NCI-H460 (cell line): ENCODE results near the gene TSPAN13. TPM values are rescaled to one million over a fixed set of nuclear protein-coding genes. Genes with fewer than 3 reads are reported as not detected.
"Not testable (repeated sequence)": the region's sequence is repeated elsewhere in the genome, so short reads cannot be mapped to it uniquely, and the experiment has no call there.

Source experiments
- DNase-seq: peaks from one replicate; pipeline ENCODE4 v3.0.0-alpha.2; 2016; ENCODE audit warnings: low read depth; ENCODE audit errors: extremely low read depth
- total RNA-seq: library from RNA; depleted of rRNA; stranded (reverse); fragments of >200 nt; shearing (Covaris generic); gene quantifications from 2 replicates; pipeline ENCODE4 v1.2.3, GENCODE V29; 2014

TSPAN13 gene
- total RNA-seq, 1 experiment from 2014 or later = 37.3 TPM

DNA sequence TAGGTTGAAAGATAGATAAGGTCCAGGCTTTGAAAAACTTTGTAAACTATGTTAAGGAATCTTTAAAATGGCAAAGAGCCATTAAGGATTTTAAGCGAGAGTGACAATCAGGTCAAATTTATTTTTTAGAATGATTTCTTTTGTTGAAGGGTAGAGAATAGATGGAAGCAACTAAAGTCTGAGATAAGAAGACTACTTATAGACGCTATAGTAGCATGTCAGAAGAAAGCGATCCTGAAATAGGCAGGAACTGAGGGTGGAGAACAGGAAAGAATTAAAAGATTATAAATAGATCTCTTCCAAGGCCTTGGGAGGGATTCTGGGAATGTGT lies 13.0 kb upstream of the TSPAN13 start:
- no peak for DNase-seq

DNA sequence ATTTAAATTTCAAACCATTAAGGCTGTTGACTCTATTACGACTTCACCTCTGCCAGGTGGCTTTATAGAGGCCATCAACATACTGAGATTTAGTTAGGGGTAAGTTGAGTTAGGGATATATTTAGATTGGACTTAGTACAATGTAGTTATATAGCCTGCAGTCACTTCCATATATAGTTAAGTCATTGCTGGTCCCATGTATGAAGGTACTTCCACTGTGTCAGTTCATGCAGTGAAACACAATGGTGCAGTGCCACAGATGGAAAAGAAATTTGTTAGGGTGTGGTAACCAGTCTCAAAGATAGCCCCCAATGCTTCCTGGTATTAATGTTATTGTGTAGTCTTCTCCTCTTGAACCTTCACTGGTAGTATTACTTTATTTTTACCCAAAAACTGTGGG lies 12.6 kb upstream of the TSPAN13 start:
- no peak for DNase-seq

GRCh38 chr7:16741676-16742075 lies 11.9 kb upstream of the TSPAN13 start:
- DNase-seq = no peak

GRCh38 chr7:16742547-16742946 lies 11.0 kb upstream of the TSPAN13 start:
- DNase-seq = no peak

DNA sequence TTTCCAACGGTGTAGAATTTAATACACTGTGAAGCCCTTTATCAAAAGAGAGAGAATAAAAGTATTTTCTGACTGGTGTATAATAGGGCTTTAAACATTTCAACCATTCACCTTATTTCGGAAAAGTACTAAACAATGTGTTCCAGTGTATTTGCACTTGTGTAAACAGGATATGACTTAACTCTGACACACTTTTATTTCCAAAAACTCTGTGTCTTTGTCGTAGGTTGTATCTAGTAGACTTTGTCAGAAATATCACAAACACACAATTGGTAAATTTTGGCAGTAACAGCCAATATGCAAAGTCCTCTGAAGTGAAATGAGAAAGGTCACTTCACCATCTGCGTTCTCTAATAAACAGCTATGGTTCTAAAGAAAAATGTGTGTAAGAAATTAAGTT lies 10.3 kb upstream of the TSPAN13 start:
- DNase-seq = no peak

DNA sequence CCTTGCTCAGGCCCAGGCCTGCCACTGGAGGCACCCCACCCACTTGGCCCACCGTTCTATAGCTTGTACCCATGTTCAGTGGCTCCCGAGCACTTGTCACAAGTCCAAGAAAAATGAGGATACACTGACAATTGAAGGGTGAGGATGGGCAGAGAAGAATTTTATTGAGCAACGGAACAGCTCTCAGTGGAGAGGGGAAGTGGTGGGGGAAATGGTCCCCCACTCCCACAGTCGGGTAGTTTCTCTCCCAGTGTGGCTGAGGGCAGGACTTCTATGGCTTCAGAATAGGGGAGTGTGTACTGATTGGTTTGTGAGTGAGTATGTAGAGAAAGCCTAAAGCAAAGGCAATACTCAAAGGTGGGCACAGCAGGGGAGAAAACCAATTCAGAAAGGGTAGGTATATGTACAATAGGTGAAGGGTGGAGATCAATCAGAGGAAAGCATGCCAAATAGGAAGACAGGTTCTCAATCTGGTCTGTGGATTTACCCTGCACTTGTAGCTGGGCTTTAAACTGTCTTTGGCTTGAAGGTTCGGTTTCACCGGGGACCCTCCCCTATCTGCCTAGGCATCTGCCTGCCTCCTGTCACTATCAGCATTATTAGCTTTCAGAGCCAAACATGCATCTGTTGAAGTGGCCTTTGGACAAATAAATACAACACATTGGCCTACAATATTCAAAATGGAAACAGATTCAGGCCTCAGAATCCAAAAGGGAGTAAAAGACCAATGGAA lies 8.9 kb upstream of the TSPAN13 start:
- DNase-seq = no peak

DNA sequence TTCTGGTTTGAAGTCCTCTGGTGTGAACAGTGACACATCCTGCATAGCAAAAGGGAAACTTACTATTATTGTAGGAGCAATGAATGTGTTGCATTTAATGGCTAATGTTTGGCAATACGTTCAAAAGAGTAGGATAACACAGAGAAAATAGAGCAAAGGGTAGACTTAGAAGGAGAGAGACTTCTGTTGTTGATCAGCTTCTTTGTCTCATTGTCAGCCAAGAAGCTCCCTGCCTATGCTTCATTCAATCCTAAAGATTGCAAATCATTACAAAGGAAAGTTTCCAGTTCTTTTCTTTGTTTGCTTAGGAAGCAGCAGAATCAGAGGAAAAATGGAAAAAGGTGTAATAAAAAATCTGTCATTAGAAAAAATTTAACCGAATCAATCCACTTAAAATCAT lies 7.9 kb upstream of the TSPAN13 start:
- no peak for DNase-seq

- DNase-seq = no peak
Observed at GRCh38 chr7:16747102-16747501, 6.5 kb upstream of the TSPAN13 start.

DNA sequence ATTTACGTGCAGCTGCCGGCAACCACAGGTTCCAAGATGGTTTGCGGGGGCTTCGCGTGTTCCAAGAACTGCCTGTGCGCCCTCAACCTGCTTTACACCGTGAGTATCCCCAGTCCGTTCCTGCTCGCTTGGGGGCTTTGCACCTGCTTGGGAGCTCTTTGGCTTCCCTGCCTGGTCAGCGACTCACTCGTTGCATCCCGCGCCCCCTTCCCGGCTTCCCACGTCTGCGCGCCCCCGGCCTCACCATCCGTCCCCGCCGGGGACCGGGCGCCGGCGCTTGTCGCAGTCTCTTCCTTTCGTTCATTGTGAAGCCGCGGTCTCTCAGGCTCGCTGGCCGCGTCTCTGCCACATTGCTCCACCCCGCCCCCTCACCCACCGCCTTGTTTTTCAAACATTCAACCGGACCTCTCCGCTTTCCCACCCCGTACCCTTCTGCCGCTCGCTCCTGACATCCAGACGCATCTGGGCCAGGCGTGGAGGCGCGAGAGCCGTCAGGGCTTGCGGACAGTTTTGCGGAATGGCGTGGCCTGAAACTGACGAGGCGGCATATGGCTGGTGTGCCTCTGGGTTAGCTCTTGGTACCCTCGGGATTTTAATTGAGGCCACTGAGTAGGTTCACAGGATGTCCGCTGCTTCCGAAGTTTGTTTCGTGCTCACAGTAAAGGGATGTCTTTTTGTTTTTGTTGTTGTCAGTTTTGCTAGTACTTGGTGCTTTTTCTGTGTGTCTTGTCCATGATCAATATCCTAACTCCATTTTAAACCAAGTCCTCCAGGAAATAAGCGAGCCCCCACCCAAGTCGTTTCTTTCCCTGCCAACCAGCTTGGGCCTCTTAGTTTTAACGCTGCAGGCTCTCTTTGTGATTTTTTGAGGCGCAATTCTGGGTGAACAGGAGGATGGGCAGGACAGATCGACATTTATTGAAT lies 639 bp downstream of the TSPAN13 start:
- no peak for DNase-seq

GRCh38 chr7:16754856-16755317 lies 1.3 kb downstream of the TSPAN13 start:
- DNase-seq = no peak

- no peak for DNase-seq
Observed at GRCh38 chr7:16755397-16755796, 1.8 kb downstream of the TSPAN13 start.

DNA sequence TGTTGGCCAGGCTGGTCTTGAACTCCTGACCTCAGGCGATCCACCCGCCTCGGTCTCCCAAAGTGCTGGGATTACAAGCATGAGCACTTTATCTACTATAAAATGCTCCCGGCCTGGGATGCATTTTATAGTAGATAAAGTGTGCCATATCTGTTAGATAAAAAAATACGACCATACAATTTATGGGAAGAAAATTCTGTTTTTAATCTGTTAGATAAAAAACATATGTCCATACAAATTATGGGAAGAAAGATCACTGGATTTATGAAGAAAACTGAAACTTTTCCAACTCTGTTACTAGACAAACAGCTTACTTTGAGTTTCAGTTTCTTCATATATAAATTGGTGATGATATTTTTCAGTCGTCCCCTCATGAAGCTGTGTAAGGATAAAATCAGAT lies 4.5 kb downstream of the TSPAN13 start:
- DNase-seq = no peak

DNA sequence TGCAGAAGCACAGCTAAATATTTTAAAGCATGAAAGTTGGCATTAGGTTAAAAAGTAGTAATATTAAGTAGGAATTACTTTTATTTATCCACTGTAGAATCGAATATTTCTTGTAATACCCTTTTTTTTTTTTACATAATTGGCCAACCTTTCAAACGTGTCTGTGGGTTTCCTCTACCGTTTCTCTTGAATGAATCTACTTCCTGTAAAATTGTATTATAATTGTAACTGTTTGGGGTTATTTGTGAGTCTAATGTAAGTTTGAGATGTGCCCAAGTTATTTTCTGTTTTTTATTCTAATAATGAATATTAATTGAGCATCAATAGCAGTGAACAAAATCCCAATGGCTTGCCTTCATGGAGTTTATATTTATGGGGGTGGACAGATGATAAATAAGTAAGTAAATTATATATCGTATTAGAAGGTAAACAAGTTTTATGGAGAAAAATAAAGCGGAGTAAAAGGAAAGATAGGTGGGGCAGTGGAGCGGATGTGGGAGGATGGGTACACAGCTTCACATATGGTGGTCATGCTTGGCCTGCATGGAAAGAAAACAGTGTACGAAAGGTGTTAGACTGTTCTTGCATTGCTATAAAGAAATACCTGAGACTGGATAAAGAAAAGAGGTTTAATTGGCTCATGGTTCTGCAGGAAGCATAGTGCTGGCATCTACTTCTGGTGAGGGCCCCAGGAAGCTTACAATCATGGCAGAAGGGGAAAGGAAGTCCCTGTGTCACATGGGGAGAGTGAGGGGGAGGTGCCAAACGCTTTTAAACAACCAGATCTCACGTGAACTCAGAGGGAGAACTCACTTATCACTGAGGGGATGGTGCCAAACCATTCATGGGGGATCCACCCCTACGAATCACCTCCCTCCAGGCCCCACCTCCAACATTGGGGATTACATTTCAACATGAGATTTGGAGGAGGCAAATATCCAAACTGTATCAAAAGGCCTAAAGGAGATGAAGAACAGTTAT lies 5.4 kb downstream of the TSPAN13 start:
- no peak for DNase-seq

- DNase-seq = no peak
Observed at GRCh38 chr7:16759840-16760239, 6.3 kb downstream of the TSPAN13 start.

- DNase-seq = no peak
Observed at GRCh38 chr7:16762177-16762576, 8.6 kb downstream of the TSPAN13 start.

DNA sequence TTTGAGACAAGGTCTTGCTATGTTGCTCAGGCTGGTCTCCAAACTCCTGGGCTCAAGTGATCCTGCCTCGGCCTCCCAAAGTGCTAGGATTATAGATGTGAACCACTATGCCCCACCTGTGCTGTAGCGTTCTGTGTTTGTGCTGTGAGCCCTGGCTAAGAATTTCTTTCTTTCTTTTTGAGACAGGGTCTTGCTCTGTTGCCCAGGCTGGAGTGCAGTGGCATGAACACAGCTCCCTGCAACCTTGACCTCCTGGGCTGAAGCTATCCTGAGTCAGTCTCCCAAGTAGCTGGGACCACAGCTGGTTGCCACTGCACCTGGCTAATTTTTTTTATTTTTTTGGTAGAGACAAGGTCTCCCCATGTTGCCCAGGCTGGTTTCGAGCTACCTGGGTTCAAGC lies 11.4 kb downstream of the TSPAN13 start:
- no peak for DNase-seq

DNA sequence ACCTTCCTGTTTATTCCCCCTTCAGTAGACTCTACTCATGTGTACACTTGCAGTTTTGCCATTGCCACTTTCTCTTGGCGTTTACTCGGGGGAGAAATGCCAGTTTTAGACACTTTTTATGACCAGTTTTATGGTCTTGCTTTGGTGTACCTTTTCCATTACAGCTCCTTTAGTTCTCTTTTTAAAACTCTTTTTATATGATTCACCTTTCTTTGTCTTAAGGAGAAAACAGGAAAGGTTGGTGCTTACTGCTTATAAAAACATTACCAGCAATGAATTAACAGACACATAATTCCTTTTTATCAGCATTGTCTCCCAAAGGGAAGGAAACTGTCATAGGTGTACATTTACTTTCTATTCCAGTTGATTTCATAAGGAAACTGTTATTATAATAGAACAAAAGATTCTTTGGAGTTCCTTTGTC lies 11.9 kb downstream of the TSPAN13 start:
- DNase-seq = no peak

- DNase-seq = not testable (repeated sequence)
Observed at GRCh38 chr7:16769994-16770393, 16.4 kb downstream of the TSPAN13 start.

GRCh38 chr7:16770657-16771329 lies 17.2 kb downstream of the TSPAN13 start:
- no peak for DNase-seq

DNA sequence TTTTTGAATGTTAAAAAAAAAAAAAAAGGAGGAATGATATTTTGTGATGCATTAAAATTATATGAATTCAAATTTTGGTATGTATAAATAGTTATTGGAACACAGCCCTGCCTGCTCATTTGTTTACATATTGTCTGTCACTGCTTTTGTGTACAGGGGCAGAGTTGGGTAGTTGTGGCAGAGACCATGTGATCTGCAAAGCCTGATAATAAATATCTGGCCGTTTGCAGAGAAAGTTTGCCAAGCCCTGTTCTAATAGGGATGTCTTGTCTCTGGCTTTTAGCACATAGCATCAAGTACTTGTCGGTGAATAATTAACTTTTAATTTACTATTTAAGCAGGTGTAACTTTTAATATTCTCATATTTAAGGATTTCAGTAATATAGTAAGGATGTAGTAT lies 19.8 kb downstream of the TSPAN13 start:
- DNase-seq = no peak
